Activated T-cell treated with anti-CD3 and anti-CD28 coated beads, Interleukin-2, amount 50 U/mL, for 24 hours (primary cell): ENCODE results near the gene IFT25.
A peak's percentile ranks its signal among the peaks of the same experiment; 100 is the strongest.

Experiments
- DNase-seq: peaks from one replicate; pipeline ENCODE4 v3.0.0-alpha.2; 2020
- H3K27ac Mint-ChIP-seq: 2 replicates; pipeline ENCODE4 v1.8.0; 2020; ENCODE audit warnings: mild to moderate bottlenecking, mixed read lengths
- H3K27me3 Mint-ChIP-seq: 2 replicates; pipeline ENCODE4 v1.8.0; 2020; ENCODE audit warnings: mixed read lengths
- H3K36me3 Mint-ChIP-seq: 2 replicates; pipeline ENCODE4 v1.8.0; 2020; ENCODE audit warnings: low read depth, mixed read lengths
- H3K4me1 Mint-ChIP-seq: 2 replicates; pipeline ENCODE4 v1.8.0; 2020; ENCODE audit warnings: low read depth, mixed read lengths
- H3K4me3 Mint-ChIP-seq: 2 replicates; pipeline ENCODE4 v1.8.0; 2020; ENCODE audit warnings: mild to moderate bottlenecking, moderate library complexity, mixed read lengths
- H3K9me3 Mint-ChIP-seq: 2 replicates; pipeline ENCODE4 v1.8.0; 2020; ENCODE audit warnings: mixed read lengths

The IFT25 gene

DNA sequence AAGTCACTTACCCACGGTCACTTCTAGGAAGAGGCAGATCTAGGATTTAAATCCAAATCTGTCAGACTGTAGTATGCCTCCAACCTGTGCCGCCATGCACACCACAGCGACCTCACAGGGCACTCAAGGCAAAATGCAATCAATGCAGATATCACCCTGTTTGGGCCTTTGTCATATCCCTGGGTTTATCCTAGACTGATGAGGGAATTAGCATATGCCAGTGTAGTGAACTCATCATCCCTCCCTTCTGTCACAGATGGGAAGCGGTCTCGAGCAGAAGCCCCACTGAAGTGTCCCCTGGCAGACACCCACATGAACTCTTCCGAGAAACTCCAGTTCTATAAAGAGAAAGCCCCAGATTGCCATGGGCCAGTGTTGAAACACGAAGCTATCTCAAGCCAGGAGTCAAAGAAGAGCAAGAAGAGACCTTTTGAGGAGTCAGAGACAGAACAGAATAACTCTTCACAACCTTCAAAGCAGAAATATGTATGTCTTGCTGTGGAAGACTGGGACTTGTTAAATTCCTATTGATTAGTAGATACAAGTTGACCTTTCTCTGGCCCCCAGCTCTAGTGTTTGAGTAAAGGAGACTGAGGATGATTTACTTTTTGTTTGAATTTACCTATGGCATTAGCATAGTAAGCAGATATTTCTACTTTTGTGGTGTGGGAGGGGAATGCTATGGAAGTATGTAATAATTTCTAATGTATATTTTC, 22.1 kb upstream of the IFT25 start:
- Mint-ChIP-seq H3K27me3 (no peaks in the 10 kb centered on the region), H3K4me3 (no peak overlapping the region), H3K4me1 (peaks cover 6% of the 10 kb centered on the region), H3K36me3 (peaks cover 78% of the 10 kb centered on the region), H3K9me3 (no peaks in the 10 kb centered on the region), H3K27ac (peak overlapping the region; percentile 61)
- no peak for DNase-seq

DNA sequence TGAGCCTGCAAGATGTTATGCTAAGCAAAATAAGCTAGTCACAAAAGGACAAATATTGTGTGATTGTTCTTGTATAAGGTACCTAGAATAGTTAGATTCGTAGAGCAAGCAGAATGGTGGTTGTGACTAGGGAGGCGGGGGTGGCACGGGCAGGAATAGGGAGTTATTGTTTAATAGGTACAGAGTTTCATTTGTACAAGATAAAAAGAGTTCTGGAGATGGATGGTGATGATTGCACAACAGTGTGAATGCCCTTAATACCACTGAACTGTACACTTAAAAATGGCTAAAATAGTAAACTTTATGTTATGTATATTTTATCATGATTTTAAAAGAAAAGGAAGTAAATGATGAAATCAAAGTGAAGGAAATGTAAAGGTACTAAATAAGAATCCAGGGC, 21.3 kb upstream of the IFT25 start:
- DNase-seq: no peak
- H3K27me3 Mint-ChIP-seq: no peaks in the 10 kb centered on the region
- peaks cover 83% of the 10 kb centered on the region for H3K36me3 Mint-ChIP-seq
- H3K9me3 Mint-ChIP-seq: no peaks in the 10 kb centered on the region
- no peak overlapping the region for H3K4me3 Mint-ChIP-seq
- H3K27ac Mint-ChIP-seq: no peak overlapping the region
- H3K4me1 Mint-ChIP-seq: peaks cover 3% of the 10 kb centered on the region

DNA sequence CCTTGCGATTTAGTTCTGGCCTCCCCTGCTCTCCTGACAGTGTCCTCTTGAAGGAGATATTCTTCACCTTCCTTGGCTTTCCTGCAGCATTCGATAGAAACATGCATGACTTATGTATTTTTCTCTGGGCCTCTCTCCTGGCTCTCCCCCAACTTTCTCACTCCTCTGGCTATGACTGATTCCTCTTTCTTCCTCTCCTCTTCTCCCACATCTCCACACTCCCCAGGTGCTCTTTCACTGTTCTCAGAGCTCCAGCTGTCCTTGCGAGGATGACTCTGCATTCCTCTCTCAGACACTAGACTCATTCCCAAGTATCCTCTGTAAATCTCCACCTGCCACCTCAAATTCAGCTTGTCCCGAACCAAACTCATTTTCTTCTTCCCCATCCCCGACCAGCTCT, 18.6 kb upstream of the IFT25 start:
- Mint-ChIP-seq H3K27me3 (no peaks in the 10 kb centered on the region), H3K36me3 (peaks cover 88% of the 10 kb centered on the region), H3K27ac (no peak overlapping the region), H3K4me1 (no peaks in the 10 kb centered on the region), H3K4me3 (no peak overlapping the region), H3K9me3 (no peaks in the 10 kb centered on the region)
- DNase-seq: no peak

DNA sequence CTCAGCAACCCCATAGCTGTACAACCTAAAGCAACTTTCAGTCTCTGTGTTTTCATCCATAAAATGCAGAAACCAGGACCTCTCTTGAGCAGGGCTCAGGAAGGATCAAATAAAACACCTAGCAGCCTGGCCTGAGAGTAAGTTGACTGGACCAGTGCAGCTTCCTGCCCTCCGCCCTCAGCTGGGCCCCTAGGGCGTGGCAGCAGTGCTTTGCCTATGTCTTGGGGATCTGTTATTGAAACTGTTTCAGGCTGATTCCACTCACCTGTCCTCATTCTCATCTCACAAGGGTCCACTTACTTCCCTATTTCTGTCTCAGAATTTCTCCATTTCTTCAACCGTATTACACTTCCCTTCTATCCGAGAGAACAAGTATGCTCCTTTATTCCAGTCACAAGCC, 18.0 kb upstream of the IFT25 start:
- Mint-ChIP-seq H3K9me3 (no peaks in the 10 kb centered on the region), H3K27me3 (no peaks in the 10 kb centered on the region), H3K27ac (no peak overlapping the region), H3K4me3 (no peak overlapping the region), H3K4me1 (no peaks in the 10 kb centered on the region), H3K36me3 (peaks cover 87% of the 10 kb centered on the region)
- DNase-seq: no peak

DNA sequence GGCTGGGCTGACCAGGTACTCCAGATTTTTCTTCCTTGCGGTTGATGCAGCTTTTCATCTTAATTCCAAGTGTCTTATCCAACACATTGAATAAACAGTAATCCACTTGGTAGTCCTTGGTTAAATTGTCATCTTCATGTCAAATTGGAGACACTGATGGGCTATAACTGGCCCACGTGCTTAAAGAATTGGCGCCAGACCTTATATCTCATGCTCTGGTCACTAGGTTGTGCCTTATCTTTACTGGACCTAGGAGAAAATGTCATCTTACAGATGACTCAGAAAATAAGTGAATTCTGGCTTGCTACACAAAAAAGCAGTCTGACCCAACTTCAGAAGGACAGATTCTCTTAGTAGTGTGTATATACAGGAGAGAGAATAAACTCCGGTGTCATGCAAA, 16.9 kb upstream of the IFT25 start:
- peaks cover 82% of the 10 kb centered on the region for H3K36me3 Mint-ChIP-seq
- no peak for DNase-seq
- no peaks in the 10 kb centered on the region for H3K9me3 Mint-ChIP-seq
- no peak overlapping the region for H3K27ac Mint-ChIP-seq
- no peaks in the 10 kb centered on the region for H3K27me3 Mint-ChIP-seq
- H3K4me3 Mint-ChIP-seq: no peak overlapping the region
- H3K4me1 Mint-ChIP-seq: peaks cover under 1% of the 10 kb centered on the region

DNA sequence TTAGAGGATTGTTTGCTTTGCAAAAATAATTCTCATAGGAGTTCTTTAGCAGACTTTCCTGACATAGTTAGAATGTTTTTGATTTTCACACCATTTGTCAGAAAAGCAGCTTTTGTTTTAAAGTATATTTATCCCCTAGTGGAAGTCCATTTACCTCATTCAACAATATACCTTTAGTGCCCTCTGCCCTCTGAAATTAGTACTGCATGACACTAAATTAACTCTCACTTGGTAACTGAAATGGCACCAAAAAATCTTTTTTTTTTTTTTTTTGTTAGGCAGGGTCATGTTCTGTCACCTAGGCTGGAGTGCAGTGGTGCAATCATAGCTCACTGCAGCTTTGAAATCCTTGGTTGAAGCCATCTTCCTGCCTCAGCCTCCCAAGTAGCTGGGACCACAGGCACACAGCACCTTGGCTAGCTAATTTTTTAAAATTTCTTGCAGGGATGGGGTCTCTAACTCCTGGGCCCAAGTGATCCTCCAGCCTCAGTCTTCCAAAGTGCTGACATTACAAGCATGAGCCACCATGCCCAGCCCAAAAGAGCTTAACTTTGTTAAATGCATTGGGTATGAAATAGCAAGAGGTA, 14.3 kb upstream of the IFT25 start:
- H3K4me1 Mint-ChIP-seq: peaks cover 10% of the 10 kb centered on the region
- peaks cover 81% of the 10 kb centered on the region for H3K36me3 Mint-ChIP-seq

DNA sequence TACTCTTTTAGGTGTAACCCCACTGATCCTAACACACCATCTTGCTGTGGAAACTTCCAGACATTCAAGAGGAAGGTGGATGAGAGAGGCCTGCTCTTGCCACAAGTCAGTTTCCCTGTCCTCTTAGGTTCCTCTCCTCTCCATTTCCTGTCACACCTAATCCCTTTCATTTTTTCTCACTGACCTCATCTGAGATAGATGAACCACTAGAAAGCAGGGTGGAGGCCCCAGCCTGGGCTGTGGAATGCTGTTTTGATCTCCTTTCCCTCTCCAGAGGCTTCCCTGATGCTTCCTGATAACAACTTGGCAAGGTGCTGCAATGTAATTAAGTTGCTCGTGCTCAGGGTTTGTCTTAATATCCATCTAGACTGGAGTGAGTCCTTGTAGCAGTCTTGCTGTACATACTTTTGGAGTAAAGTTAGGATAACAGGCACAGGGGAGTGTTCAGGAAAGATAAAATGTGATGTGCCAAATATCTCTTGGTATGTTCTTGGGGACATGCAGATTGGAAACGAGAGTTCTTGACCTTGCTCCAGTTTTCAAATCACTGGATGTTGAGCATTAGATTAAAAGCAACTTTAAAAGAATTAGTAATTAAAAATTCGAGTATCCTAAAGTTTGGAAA, 11.8 kb upstream of the IFT25 start:
- peaks cover 82% of the 10 kb centered on the region for H3K36me3 Mint-ChIP-seq
- no peak for DNase-seq
- H3K4me3 Mint-ChIP-seq: no peak overlapping the region
- no peaks in the 10 kb centered on the region for H3K27me3 Mint-ChIP-seq
- no peaks in the 10 kb centered on the region for H3K9me3 Mint-ChIP-seq
- peak overlapping the region; percentile 58 for H3K27ac Mint-ChIP-seq
- peaks cover 10% of the 10 kb centered on the region for H3K4me1 Mint-ChIP-seq

More for the DNA sequence above, 14.3 kb upstream of the IFT25 start:
- DNase-seq: no peak
- Mint-ChIP-seq H3K4me3 (no peak overlapping the region), H3K27ac (no peak overlapping the region), H3K9me3 (no peaks in the 10 kb centered on the region), H3K27me3 (no peaks in the 10 kb centered on the region)

DNA sequence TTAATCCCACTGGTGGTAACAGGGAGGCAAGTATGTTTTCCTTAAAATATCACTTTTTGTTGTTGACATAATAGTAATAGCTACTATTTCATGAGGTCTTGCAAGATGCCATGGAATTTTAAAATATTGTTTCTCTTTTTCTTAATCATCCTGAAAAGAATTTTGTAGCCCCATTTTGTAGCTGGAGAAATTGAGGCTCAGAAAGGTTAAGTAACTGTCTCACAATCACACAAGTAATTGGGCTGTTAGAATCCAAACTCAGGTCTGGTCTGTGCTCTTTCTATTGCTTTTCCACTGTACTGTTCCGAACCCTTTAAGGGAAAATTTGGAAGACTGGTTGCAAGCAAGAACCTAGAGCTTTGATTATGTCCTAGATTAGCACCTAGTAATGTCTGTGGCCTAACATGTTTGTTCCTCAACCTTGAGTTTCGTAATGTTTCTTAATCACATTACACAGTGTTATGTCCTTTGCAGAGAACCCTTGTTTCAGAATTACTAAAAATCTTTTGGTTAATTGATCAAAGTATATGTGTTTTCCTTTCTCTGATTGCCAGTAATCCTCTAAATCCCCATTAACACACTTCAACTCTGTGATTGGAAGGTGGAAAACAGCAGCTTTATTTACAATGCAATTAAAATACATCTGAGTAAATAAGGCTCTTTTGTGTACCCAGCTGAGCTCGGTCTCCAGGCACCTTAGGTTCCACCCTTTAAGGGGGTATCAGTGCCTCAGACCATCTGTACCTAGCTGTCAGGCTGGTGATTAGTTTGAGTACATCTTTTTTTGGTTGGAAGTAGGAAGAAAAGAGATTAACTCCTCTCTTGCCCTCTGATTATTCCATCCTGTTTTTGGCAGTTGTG, 11.0 kb upstream of the IFT25 start:
- H3K9me3 Mint-ChIP-seq: no peaks in the 10 kb centered on the region
- peak overlapping the region; percentile 58 for H3K27ac Mint-ChIP-seq
- H3K4me1 Mint-ChIP-seq: peaks cover 10% of the 10 kb centered on the region
- no peak overlapping the region for H3K4me3 Mint-ChIP-seq
- no peaks in the 10 kb centered on the region for H3K27me3 Mint-ChIP-seq
- DNase-seq: no peak
- H3K36me3 Mint-ChIP-seq: peaks cover 82% of the 10 kb centered on the region

DNA sequence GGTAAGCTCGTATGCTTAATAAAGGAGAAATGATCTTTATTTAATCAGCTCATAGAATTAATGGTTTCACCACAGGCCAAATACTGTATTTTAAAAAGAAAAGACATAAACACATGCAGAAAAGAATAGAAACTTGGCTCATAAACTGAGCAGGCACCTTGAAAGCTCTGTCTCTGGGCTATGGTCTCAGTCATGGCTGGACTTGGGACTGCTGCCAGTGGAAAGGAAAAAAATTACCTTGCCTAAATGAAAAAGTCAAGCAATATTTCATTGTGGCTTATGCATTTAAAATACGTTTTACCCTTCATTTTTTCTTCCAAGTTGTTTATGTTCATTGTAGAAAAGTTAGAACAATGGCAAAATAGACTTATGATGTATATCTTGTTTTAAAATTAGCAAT, 8.6 kb upstream of the IFT25 start:
- DNase-seq: no peak
- Mint-ChIP-seq H3K9me3 (no peaks in the 10 kb centered on the region), H3K27me3 (no peaks in the 10 kb centered on the region), H3K36me3 (peaks cover 77% of the 10 kb centered on the region), H3K4me3 (no peak overlapping the region), H3K27ac (no peak overlapping the region), H3K4me1 (peaks cover 10% of the 10 kb centered on the region)

DNA sequence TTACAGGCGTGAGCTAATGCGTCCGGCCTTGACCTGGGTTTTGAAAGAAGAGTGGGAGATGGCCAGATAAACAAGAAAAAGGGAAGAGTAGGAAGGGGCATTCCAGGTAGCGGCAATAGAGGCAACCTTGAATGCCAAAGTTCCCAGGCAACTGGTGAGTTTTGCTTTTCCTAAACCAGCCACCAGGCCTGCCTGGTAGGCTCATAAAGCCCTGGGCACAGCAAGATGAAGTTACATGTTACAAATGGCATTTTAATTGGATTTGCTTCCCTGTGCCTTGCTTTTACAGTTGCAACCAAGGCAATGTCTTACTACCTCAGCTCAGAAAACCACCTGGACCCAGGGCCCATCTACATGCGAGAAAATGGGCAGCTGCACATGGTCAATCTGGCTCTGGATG, 6.2 kb upstream of the IFT25 start:
- no peaks in the 10 kb centered on the region for H3K9me3 Mint-ChIP-seq
- peaks cover 22% of the 10 kb centered on the region for H3K4me1 Mint-ChIP-seq
- no peak overlapping the region for H3K4me3 Mint-ChIP-seq
- H3K36me3 Mint-ChIP-seq: peaks cover 74% of the 10 kb centered on the region
- no peak for DNase-seq
- H3K27me3 Mint-ChIP-seq: no peaks in the 10 kb centered on the region
- H3K27ac Mint-ChIP-seq: no peak overlapping the region

DNA sequence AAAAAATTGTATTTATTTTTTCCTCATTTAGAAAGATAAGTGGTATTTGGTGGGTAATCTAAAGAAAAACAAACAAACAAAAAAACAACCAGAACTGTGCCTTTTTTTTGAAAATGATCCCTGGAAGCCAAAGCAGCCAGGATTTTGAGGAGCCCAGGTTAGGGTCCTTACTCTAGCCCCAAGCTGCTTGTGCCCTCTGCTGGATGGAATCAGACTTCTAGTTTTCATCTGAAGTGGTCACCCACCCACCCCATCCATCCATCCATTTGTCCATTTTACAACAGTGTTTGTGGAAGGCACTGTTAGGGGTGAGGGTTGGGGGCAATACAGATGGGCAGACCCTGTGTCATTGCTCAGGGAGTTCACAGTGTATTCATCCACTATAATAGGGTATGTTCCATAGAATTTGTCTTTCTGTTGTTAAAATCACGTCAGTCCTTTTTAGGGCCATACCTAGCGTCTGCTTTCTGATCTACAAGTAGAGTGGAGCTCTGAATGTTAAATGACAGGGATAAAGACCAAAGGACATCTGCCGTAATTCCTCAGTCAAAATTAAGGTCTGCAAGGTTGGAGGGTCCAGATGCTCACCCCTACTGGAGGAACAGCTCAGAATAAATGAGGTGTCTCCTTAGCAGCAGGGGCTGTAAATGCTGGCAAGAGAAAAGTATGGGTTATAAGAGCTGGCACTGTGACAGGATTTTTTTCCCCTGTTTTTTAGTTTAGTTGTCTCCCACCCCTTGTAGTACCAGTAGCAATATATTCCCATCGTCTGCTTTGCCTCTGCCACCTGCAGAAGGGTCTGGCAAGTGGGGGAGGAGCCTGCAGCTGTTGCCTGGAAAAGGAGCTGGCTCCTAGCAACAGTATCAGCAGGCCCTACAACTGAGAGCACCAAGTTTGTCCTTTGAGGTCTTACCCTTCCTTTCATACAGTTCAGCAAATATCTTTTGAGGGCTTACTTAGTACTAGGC, 3.8 kb upstream of the IFT25 start:
- H3K27me3 Mint-ChIP-seq: no peaks in the 10 kb centered on the region
- peaks cover 30% of the 10 kb centered on the region for H3K4me1 Mint-ChIP-seq
- H3K36me3 Mint-ChIP-seq: peaks cover 68% of the 10 kb centered on the region
- H3K9me3 Mint-ChIP-seq: no peaks in the 10 kb centered on the region
- H3K4me3 Mint-ChIP-seq: no peak overlapping the region
- peak overlapping the region; percentile 53 for H3K27ac Mint-ChIP-seq
- no peak for DNase-seq

DNA sequence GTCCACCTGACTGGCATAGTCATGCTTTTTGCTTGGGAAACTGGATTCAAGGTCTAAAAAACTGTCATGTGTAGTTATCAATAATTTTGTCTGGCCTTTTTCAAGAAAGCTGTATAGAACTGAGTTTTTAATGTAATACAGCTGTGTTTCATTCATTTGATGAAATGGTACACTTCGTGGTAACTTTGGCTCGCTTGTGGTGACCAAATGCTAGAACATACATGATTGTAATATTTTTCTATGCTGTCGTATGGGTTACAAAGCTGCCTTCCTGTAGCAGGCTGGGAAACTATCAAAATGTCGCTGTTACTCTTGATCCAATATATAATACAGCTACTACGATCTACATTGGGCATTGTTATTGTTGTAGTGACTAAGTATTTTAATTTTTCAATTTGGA, 2.8 kb upstream of the IFT25 start:
- Mint-ChIP-seq H3K36me3 (peaks cover 66% of the 10 kb centered on the region), H3K4me3 (peak overlapping the region; percentile 96), H3K9me3 (no peaks in the 10 kb centered on the region), H3K27ac (no peak overlapping the region), H3K27me3 (no peaks in the 10 kb centered on the region), H3K4me1 (peaks cover 39% of the 10 kb centered on the region)
- no peak for DNase-seq

DNA sequence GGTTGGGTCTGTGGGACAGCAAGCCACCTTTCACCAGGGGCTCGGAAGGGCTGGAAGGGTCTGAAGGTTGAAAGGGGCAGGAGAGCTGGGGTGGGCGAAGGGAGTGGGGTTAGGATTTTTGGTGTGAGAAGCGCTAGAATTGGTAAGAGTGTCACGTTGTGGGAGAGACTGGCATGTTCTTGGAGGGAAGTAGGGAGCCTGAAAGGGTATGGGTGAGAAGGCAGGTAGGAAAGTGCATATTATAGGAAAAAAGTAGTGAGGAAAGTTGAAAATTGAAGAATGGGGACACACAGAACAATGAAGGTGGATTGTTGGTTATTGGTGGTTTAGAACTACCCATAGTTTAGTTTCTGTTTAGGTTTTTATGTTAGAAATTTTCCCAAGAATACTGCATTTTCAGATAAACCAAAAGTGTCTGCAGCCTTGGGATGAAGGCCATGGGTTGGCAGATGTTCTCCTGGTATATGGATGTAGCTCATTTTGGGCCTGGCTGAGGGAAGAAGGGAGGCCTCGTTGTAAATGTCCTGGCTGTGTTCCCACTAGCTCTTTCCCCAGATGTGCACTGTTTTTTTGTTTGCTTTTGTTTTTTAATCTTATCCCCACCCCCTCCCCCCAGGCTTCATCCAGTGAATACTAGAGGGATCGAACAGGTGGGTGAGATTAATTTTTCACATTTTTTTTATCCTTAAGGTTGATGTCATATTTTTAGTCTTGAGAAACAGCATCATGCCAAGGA, 1.8 kb upstream of the IFT25 start:
- no peaks in the 10 kb centered on the region for H3K9me3 Mint-ChIP-seq
- DNase-seq: no peak
- H3K4me3 Mint-ChIP-seq: peak overlapping the region; percentile 96
- peaks cover 48% of the 10 kb centered on the region for H3K4me1 Mint-ChIP-seq
- peaks cover 65% of the 10 kb centered on the region for H3K36me3 Mint-ChIP-seq
- no peaks in the 10 kb centered on the region for H3K27me3 Mint-ChIP-seq
- H3K27ac Mint-ChIP-seq: peak overlapping the region; percentile 85
